ENCODE results near the gene GPRASP1. TPM values are rescaled to one million over a fixed set of nuclear protein-coding genes. Genes with fewer than 3 reads are reported as not detected.
"Not testable (repeated sequence)": the region's sequence is repeated elsewhere in the genome, so short reads cannot be mapped to it uniquely, and the experiment has no call there.

GPRASP1 gene
- polyA plus RNA-seq (ENCODE audit: insufficient read length in 10 of 10): 10 to 100 TPM in 8 of 10 donors, 1 to 10 TPM in 2; 8.5 to 16.3 (median 12.3) TPM
- long read RNA-seq, donor 1, full-length matches to known transcripts: 2 of 2 reads
- long read RNA-seq, donor 1, partial matches to known transcripts: 0 of 2 reads
- long read RNA-seq, donor 1, other reads (novel, unspliced or antisense): 0 of 2 reads
- long read RNA-seq, donor 2: 0 reads
- long read RNA-seq, donor 3: 0 reads
- long read RNA-seq, donor 4, full-length matches to known transcripts: 2 of 2 reads
- long read RNA-seq, donor 4, partial matches to known transcripts: 0 of 2 reads
- long read RNA-seq, donor 4, other reads (novel, unspliced or antisense): 0 of 2 reads
- long read RNA-seq, donor 5, full-length matches to known transcripts: 3 of 3 reads
- long read RNA-seq, donor 5, partial matches to known transcripts: 0 of 3 reads
- long read RNA-seq, donor 5, other reads (novel, unspliced or antisense): 0 of 3 reads
- long read RNA-seq, donor 6, full-length matches to known transcripts: 1 of 1 reads
- long read RNA-seq, donor 6, partial matches to known transcripts: 0 of 1 reads
- long read RNA-seq, donor 6, other reads (novel, unspliced or antisense): 0 of 1 reads
- long read RNA-seq, donor 7: 0 reads
- long read RNA-seq, donor 8: 0 reads
- long read RNA-seq, donor 9: 0 reads

- DNase-seq: peak; percentile 48 to 87 (median 67)
These were observed at the start of gene GPRASP1 for GRCh38 chrX:102651242-102652011. GPRASP1 (plus strand) TSS chrX:102651483; CDS start chrX:102653914, 2,431 bp downstream.

DNA sequence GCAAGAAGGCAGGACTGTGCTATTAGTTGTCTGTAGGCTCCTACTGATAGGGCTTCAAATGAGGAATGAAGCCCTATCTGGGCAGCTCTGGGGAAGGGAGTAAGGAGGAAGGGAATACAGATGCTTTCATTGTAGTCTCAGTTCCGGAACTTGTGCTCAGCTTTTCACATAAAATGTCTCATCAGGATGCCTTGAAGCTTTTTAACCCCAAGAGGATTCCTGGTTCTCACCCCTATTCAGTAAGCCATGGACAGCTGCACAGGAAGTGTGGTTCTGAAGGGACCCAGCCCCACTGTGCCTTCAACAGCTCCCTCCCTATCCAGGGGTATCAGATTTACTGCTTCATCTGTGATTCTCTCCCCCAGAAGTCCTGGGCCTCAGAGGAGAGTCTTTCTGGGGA is 47.0 kb upstream of the GPRASP1 start:
- peak in 1 of 3 donors; percentile 14 for DNase-seq

GRCh38 chrX:102606115-102606514 is 45.2 kb upstream of the GPRASP1 start:
- no peak for DNase-seq

DNA sequence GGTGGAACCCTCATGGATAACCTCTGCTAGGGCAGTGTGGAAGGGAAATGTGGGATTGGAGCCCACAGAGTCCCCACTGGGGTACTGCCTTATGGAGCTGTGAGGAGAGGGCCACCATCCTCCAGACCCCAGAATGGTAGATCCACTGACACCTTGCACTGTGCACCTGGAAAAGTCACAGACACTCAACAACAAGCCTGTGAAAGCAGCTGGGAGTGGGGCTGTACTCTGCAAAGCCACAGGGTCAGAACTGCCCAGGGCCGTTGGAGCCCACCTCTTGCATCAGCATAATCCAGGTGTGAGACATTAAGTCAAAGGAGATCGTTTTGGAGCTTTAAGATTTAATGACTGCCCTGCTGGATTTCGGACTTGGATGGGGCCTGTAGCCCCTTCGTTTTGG is 40.4 kb upstream of the GPRASP1 start:
- no peak for DNase-seq

- peak in 1 of 3 donors; percentile 4 for DNase-seq
These were observed 27.2 kb upstream of the GPRASP1 start for GRCh38 chrX:102624105-102624504.

GRCh38 chrX:102627640-102628039 is 23.6 kb upstream of the GPRASP1 start:
- DNase-seq: no peak

DNA sequence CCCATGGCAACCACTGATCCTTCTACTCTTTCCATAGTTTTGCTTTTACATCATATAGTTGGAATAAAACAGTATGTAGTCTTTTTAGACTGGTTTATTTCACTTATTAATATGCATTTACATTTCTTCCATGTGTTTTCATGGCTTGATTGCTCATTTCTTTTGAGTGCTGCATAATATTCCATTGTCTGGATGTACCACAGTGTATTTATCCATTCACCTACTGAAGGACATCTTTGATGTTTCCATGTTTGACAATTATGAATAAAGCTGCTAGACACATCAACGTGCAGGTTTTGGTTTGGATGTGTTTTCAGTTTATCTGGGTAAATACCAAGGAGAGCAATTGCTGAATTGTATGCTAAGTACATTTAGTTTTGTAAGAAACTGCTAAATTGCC is 13.7 kb upstream of the GPRASP1 start:
- no peak for DNase-seq

DNA sequence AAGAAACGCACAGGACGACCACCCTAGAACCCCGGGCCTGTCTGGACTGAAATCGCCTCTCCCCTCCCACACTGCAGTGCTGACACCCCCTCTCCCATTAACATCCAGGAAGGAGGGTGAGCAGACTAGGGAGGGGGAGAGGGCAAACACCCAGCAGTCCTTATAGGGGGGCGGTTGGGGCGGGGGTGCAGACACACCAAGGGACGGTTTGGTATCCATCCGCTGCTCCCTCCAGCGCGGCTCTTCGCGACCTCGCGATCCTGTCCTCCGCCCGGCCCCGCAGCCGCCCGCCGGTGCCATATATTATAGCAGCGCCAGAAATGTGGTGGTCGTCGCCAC is 411 bp upstream of the GPRASP1 start:
- DNase-seq: no peak

- DNase-seq: peak; percentile 28 to 81 (median 72)
These were observed 877 bp downstream of the GPRASP1 start for GRCh38 chrX:102652031-102652688.

DNA sequence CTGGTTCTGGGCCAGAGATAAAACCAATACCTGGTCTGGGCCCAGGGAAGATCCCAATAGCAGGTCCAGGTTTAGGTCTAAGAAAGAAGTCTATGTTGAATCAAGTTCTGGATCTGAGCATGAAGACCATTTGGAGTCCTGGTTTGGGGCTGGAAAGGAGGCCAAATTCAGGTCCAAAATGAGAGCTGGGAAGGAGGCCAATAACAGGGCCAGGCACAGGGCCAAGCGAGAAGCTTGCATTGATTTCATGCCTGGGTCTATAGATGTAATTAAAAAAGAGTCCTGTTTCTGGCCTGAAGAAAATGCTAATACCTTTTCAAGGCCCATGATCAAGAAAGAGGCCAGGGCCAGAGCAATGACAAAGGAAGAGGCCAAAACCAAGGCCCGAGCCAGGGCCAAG is 3.4 kb downstream of the GPRASP1 start:
- peak in 2 of 3 donors; percentile 15 to 36 for DNase-seq

DNA sequence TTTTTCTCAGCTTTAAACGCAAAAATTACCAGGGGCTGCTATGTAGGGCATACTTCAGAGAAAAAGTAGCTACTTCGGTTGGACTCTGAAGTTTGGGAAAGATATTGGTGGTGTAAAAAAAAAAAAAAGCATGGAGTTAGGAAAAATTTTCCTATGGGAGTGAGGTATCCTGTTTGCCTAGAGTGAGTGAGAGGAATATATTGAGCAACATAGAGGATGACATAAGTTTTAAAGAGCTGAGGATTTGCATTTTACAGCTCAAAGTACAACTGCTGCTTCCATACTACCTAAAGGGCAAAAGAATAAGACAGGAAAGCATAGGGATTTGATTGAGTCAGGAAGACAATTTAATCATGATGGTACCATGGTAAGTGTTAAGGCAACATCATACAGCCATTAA is 7.3 kb downstream of the GPRASP1 start:
- no peak for DNase-seq

- DNase-seq: peak; percentile 68 to 91 (median 82)
These were observed 8.8 kb downstream of the GPRASP1 start for GRCh38 chrX:102659790-102660757.

- not testable (repeated sequence) for DNase-seq
These were observed 12.5 kb downstream of the GPRASP1 start for GRCh38 chrX:102663820-102664219.

DNA sequence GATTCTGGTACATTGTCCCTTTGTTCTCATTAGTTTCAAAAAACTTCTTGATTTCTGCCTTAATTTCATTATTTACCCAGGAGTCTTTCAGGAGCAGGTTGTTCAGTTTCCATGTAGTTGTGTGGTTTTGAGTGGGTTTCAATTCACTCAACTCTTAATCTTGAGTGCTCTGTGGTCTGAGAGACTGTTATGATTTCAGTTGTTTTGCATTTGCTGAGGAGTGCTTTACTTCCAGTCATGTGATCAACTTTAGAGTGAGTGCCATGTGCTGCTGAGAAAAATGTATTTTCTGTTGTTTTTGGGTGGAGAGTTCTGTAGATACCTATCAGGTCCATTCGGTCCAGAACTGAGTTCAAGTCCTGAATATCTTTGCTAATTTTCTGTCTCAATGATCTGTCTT is 15.8 kb downstream of the GPRASP1 start:
- not testable (repeated sequence) for DNase-seq

DNA sequence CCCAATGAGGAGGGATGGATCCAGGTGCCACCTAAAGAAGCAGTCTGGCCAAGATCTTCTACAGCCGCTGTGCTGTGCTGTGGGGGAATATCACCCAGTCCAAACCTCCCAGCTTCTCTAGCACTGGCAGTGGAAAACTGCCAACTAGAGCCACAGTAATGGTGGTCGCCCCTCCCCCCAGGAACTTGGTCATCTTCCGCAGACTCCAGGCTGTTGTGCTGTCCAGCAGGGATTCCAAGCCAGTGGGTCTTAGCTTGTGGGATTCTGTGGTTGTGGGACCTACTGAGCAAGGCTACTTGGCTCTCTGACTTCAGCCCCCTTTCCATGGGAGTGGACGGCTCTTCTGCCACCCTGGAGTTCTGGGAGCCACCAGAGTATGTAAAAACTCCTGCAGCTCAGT is 18.2 kb downstream of the GPRASP1 start:
- DNase-seq: no peak

DNA sequence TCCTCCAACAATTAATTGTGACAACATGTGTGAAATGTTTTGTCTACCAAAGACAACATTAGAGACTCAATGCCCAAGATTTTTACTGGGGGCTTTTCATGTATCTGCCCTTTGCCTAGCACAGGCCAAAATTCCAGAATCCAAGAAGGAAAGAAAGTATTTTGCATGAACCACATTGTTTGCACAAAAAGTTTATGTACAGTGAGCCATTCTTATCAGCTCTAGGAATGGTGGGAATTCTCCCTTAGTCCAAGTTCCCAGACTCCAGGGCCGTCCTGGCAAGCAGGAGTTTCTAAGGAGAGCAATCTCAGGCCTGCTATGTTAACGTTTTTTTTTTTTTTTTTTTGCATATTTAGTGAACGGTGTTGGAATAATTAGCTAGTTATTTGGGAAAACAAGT is 21.6 kb downstream of the GPRASP1 start:
- no peak for DNase-seq

DNA sequence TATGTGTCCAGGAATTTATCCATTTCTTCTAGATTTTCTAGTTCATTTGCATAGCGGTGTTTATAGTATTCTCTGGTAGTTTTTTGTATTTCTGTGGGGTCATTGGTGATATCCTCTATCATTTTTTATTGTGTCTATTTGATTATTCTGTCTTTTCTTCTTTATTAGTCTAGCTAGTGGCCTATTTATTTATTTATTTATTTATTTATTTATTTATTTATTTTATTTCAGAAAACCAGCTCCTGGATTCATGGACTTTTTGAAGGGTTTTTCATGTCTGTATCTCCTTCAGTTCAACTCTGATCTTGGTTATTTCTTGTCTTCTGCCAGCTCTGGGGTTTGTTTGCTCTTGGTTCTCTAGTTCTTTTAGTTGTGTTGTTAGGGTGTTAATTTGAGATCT is 26.2 kb downstream of the GPRASP1 start:
- DNase-seq: not testable (repeated sequence)

- DNase-seq: no peak
These were observed 33.7 kb downstream of the GPRASP1 start for GRCh38 chrX:102684772-102685520.

DNA sequence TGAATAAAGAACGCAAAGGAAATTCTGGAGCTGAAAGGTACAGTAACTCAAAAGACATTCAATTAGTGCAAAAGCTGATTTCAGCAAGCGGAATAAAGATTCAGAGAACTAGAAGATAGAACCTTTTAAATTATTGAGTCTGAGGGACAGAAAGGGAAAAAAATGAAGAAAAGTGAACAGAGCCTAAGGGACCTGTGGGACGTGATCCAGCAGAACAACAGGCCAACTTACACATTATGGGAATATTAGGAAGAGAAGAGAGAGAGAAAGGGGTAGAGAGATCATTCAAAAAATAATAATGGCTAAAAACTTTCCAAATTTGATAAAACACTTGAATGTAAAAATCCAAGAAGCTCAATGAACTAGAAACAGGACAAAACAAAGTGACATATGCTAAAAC is 43.5 kb downstream of the GPRASP1 start:
- DNase-seq: peak in 1 of 3 donors; percentile 52

DNA sequence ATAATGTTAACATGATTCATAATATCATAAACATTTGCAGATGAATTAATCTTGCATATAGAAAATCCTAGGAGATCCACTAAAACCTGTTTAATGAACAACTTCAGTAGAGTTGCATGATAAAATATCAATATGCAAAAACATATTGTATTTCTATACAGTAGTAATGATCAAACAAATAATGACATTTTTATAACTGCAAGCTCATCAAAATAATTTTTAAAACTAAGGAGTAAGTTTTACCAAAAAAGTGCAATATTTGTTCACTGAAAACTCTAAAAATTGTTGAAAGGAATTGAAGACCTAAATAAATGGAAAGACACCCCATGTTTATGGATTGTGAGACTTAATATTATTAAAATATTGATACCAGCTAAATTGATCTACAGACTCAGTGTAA is 45.0 kb downstream of the GPRASP1 start:
- no peak for DNase-seq

All from muscle of back (tissue), 13 donors.